Fibroblast of upper back skin (primary cell): ENCODE results near the gene SBNO2.
A peak's percentile ranks its signal among the peaks of the same experiment; 100 is the strongest.
"Not testable (repeated sequence)": the region's sequence is repeated elsewhere in the genome, so short reads cannot be mapped to it uniquely, and the experiment has no call there.

ENCODE experiments used
- DNase-seq: peaks from one replicate; pipeline ENCODE4 v3.0.0-alpha.2; 2013

Gene SBNO2

DNA sequence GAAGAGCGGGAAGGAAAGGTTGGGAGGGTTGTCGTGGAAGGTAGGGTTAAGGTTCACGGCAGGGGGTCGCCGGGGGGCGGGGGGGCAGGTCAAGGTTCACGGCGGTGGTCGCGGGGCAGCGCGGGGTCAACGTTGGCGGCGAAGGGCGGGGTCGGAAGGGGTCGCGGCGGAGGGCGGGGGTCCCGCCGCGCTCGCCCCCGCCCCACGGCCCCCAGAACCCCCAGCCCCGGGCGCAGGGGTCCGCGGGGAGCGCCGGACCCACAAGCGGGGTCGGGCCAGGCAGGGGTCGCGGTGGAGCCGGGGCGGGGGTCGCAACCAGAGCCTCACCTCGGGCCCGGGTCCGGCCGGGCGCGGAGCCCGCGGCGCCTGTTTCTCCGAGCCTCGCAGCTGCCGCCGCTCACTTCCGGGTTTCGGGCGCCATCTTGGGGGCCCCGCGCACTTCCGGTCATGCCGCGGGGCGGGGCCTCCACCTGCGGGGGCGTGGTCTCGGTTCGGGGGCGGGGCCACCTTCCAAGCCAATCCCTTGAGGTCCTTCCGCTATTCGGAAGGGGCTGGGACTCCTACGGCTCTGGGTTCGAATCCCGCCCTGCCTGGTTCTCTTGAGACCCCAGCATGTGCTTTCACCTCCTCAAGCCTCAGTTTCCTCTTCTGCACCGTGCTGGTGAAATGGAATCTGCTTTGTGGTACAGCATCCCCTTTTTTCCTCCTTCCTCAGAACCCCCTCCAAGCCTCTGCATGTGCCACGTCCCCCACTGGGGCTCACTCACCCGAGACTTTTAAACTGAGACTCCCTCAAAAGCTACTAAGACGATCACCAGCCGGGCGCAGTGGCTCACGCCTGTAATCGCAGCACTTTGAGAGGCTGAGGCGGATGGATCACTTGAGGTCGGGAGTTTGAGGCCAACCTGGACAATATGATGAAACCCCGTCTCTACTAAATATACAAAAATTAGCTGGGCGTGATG, at the start of gene SBNO2:
Gene SBNO2 (minus strand): TSS at position 424 of the 965 bp plus-strand sequence. CDS start 19,992 bp downstream, outside the sequence.
- peak; percentile 86 for DNase-seq

DNA sequence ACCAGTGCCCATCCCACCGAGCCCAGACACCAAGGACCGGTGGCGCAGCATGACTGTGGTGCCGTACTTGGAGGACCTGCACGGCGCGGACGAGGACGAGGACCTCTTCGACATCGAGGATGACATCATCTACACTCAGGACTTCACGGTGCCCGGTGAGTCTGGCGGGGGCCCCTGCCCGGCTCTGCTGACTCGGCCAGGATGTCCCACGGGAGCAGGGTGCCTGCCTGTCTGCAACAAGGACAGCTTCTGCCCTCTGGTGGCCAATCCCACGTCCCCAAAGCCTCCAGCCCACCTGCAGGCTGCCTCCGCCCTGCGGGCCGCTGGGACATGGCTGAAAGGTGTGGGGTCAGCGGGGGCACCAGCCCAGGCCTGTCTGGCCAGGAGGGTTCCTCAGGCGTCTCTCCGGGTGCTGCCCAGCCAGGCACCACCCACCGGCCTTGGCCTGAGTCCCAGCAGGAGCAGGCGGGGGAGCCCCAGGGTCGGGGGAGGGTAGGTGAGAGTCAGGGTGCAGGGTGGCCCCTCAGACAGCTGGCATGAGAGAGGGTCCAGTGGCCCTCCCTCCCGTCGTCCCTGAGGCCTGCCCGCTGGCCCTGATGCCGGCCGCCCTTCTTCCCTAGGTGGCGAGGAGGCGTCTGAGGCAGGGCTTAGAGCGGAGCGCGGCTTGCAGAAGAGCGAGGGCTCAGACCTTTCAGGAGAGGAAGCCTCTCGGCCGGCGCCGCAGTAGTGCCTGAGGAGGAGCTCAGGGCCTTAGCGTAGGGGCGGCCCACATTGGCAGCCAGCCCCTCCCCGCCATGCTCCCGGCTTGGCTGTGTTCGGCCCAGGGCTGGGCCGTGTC, 49.2 kb upstream of the SBNO2 start:
- peak; percentile 26 for DNase-seq

- no peak for DNase-seq
These were observed 48.3 kb upstream of the SBNO2 start for GRCh38 chr19:1222394-1222793.

DNA sequence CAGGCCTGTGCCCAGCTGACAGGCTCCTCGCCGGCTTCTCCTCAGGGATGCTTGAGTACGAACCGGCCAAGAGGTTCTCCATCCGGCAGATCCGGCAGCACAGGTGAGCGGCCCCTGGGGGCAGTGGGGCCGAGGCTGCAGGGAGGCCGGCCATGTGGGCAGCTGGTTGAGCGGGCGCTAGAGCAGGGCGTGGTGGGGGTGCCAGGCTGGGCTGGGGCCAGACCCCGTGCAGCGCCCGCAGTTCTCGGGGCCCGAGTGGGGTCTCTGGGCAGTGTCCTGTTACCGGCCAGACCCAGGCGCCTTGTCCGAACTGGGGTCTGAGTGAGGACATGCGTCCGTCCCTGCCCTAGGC, 47.8 kb upstream of the SBNO2 start:
- DNase-seq, result no peak

DNA sequence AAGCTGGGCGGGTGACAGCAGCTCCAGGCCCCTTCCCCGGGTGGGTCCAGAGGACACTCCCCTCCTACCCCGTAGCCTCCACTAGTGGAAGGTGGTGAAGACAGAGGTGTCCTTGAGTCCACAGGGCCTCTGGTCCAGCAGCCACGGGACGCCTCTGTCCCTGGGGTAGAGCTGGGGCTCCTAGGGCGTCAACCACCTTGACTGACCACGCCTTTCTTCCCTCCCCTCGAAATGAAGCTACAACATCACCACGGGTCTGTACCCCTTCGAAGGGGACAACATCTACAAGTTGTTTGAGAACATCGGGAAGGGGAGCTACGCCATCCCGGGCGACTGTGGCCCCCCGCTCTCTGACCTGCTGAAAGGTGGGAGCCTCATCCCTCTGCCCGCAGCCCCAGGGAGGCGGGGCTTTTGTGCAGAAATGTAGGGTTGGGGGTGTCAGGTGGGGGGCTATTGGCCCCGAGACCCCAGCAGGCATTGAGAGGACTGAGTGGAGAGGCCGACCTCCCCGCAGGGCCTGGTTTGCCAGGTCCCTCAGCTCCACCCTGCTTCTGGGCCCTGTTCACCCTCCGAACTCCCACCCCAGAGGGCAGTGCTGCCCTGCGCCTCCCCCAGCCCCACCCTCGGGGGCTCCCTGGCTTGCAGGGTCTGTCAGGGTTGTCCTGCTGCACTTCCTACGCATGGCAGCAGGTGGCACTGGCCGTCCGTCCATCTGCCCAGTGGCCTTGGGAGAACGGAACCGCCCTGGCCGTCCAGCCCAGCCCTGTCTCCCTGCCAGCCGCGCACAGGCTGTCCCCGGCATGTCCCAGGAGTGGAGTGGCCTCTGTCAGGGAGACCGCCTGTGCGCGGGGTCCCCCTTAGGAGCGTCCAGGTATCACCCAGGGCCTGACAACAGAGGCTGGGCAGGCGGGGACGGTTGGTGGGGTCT, 47.2 kb upstream of the SBNO2 start:
- DNase-seq, result peak; percentile 35

- DNase-seq, result no peak
These were observed 46.4 kb upstream of the SBNO2 start for GRCh38 chr19:1220477-1220930.

DNA sequence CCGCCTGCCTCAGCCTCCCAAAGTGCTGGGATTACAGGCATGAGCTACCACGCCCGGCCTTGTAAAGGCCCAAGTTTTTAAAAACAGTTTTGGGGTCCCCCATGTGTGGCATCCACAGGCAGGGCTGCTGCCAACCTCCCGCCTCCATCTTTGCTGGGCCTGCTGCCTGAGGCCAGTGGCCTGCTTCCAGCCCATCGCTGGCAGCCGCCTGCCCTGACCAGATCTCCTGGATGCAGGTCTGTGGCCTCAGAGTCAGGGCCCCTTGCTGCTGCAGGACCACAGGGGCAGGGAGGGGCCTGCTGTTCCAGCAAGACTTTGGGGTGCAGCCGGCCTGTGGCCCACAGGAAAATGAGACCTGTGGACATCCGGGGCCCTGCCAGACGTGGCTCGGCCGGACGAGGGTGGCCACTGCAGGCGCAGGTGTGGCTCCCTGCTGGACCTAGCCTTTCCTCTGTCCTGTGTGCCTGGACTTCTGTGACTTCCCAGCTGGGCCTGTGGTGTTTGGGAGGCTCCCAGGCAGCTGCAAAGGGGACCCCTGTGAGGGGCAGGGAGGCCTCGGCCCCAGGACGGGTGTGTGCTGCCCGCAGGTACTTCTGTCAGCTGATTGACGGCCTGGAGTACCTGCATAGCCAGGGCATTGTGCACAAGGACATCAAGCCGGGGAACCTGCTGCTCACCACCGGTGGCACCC, 45.9 kb upstream of the SBNO2 start:
- DNase-seq, result no peak

DNA sequence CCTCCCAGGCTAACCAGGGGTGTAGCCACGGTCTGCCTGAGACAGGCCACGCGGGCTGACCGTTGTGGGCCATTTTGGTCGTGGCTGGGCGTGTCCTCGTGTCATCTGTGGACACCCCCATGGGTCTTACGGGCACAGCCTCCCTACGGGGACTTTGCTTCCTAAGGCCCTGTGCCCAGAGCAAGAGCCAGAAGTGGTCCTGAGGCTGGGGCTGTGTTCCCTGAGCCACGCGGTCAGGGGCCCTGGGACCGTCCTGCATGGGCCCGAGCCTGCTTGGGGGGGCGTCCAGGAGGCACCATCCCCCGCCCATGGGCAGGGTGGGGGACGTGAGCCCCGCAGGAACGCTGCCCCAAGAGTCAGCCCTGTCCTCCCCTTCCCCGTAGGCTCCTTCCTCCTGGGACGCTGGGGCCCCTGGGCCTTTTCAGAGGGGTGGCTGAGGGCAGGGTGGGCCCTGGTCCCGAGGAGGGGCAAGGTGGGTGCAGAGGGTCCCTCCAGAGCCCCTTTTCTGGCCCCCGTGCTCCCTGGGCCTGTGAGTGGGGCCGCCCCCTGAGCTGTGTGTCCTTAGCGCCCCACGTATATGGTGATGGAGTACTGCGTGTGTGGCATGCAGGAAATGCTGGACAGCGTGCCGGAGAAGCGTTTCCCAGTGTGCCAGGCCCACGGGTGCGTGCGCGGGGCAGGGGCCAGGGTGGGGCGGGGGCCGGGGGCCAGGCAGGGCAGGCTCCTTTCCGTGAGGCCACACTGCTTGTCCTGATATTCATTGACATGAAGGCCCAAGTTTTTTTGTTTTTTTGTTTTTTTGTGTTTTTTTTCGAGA, 44.9 kb upstream of the SBNO2 start:
- no peak for DNase-seq

GRCh38 chr19:1217366-1217765, 43.3 kb upstream of the SBNO2 start:
- DNase-seq, result no peak

DNA sequence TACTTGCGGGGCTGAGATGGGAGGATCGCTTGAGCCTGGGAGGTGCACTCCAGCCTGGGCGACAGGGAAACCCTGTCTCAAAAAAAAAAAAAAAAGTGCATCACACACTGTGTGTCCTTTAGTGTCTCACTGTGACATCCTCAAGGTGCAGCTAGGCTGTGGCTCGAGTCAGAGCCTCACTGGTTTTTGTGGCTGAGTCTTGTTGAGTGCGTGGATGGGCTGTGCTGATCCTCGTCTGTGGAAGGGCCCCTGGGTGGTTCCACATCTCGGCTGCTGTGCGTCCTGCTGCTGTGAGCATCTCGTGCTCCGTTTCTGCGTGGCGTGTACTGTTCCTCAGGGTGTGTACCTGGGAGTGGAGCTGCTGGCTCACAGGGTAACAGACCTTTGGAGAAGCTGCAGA, 42.7 kb upstream of the SBNO2 start:
- no peak for DNase-seq

GRCh38 chr19:1214862-1215731, 41.0 kb upstream of the SBNO2 start:
- DNase-seq, result no peak

- DNase-seq, result no peak
These were observed 40.3 kb upstream of the SBNO2 start for GRCh38 chr19:1214299-1214861.

DNA sequence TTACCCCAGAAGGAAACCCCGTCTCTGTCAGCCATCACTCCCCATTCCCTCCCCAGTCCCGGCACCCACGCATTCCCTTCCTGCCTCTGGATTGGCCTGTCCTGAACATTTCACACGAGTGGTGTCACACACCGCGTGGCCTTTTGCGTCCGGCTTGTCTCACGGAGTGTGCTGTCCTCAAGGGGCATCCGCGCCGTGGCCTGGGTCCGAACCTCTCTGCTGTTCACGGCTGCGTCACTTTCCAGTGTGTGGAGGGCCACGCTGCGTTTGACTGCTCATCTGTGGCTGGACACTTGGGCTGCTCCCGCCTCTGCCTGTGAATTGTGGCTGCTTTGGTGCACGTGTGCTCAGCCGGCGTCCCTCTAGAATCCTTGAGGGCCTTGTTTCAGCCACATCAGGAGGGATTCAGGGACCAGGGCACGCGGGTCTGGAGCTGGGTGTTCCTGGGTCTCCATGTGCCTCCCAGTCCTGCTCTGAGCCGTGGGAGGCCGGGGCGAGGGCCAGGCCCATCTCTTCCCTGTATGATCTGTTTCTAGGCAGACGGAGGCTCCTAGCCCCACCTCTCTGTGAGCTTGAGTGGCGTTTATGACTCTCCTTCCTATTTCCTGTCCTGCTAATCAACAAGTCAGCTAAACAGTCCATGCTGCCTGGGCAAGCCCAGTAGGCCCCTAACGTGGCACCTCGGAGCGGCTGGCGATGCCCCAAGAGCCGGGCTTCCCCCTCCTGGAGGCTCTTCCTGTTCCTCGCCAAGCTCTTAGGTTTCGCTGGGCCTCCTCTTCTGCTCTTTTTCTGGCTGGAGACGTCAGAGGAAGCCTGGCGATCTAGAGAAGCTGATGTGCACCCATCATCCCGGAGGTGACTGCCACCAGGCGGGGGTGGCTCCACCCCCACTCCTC, 39.6 kb upstream of the SBNO2 start:
- DNase-seq, result peak; percentile 44

GRCh38 chr19:1211494-1212234, 37.6 kb upstream of the SBNO2 start:
- no peak for DNase-seq

GRCh38 chr19:1210227-1210538, 36.1 kb upstream of the SBNO2 start:
- DNase-seq, result no peak

GRCh38 chr19:1208830-1209229, 34.8 kb upstream of the SBNO2 start:
- DNase-seq, result not testable (repeated sequence)

GRCh38 chr19:1206864-1207450, 32.9 kb upstream of the SBNO2 start:
- DNase-seq, result no peak
